ENCODE measurements around the gene EXOG. TPM values are rescaled to one million over a fixed set of nuclear protein-coding genes. Genes with fewer than 3 reads are reported as not detected.

Gene EXOG
- total RNA-seq, 1 experiment from 2014 or later: 13.7 TPM

DNA sequence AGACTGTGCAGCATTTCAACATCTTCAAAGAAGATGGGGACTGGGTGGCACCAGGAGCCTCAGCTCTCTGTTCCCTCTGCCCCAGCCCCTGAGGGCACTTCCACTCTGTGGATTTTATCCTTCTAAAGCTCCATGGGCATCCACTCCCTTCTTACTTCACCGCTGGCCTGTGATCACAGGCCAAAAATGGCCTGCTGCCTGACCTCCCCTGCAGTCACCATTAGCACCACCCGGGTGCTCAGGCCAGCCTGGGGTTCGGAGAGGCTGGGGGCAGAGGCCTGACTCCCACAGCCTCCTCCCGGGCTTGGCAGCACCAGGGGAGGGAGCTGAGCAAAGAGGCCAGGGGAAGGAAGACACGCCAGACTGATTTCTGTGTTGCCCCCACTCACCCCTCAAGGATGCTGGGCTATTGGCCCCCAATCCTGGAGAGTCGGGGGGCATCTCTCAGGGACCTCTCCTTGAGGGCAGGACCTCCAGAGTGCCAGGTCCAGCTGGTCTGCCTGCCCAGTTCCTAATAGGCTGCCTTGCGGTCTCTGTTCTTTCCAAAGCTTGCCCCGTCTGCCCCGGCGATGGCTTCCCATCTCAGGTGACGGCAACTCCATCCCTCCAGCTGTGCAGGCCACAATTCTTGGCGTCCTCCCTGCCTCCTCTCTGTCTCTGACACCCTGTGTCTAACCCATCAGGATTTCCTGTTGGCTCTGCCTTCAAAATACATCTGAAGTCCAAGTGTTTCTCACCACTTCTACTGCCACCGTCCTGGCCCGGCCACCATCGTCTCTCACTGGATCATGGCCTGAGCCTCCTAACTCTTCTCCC, 67.1 kb downstream of the EXOG start:
- ChIA-PET POLR2A (no interaction called here), CTCF (no interaction called here)
- Mint-ChIP-seq H3K27me3 (ENCODE audit: low read depth) (no peaks in the 10 kb centered on the region; the same call in 1 of the 2 replicates), H3K9me3 (peaks cover 5% of the 10 kb centered on the region; the same call in 1 of the 2 replicates), H3K4me1 (no peaks in the 10 kb centered on the region), H3K36me3 (peaks cover 2% of the 10 kb centered on the region; the same call in 1 of the 2 replicates), H3K4me3 (no peak overlapping the region), H3K27ac (no peak overlapping the region)
- DNase-seq (ENCODE audit: low spot score): no peak
- no peak for ATAC-seq
- TF ChIP-seq, protein P1, sequence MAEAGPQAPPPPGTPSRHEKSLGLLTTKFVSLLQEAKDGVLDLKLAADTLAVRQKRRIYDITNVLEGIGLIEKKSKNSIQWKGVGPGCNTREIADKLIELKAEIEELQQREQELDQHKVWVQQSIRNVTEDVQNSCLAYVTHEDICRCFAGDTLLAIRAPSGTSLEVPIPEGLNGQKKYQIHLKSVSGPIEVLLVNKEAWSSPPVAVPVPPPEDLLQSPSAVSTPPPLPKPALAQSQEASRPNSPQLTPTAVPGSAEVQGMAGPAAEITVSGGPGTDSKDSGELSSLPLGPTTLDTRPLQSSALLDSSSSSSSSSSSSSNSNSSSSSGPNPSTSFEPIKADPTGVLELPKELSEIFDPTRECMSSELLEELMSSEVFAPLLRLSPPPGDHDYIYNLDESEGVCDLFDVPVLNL (CRISPR knock-in tag; IDR thresholded peaks at IDR 0.05; ENCODE audit: borderline replicate concordance, low read depth): no peak
- TF ChIP-seq ZNF317 (CRISPR knock-in tag; IDR thresholded peaks at IDR 0.05; ENCODE audit: borderline replicate concordance, low read depth) (no peak), ZNF263 (CRISPR knock-in tag; IDR thresholded peaks at IDR 0.05; ENCODE audit: low read depth) (no peak), CREB1 (CRISPR knock-in tag; IDR thresholded peaks at IDR 0.05) (no peak), SMAD4 (CRISPR knock-in tag; IDR thresholded peaks at IDR 0.05) (no peak), RORB (CRISPR knock-in tag; IDR thresholded peaks at IDR 0.05) (no peak), JAZF1 (CRISPR knock-in tag; IDR thresholded peaks at IDR 0.05) (no peak), TCF7 (CRISPR knock-in tag; IDR thresholded peaks at IDR 0.05; ENCODE audit: low read depth) (no peak)
- TF ChIP-seq, protein P2, sequence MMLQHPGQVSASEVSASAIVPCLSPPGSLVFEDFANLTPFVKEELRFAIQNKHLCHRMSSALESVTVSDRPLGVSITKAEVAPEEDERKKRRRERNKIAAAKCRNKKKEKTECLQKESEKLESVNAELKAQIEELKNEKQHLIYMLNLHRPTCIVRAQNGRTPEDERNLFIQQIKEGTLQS (CRISPR knock-in tag; conservative IDR thresholded peaks at IDR 0.05): no peak
- TF ChIP-seq, protein P3, sequence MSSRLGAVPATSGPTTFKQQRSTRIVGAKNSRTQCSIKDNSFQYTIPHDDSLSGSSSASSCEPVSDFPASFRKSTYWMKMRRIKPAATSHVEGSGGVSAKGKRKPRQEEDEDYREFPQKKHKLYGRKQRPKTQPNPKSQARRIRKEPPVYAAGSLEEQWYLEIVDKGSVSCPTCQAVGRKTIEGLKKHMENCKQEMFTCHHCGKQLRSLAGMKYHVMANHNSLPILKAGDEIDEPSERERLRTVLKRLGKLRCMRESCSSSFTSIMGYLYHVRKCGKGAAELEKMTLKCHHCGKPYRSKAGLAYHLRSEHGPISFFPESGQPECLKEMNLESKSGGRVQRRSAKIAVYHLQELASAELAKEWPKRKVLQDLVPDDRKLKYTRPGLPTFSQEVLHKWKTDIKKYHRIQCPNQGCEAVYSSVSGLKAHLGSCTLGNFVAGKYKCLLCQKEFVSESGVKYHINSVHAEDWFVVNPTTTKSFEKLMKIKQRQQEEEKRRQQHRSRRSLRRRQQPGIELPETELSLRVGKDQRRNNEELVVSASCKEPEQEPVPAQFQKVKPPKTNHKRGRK (CRISPR knock-in tag; IDR thresholded peaks at IDR 0.05; ENCODE audit: borderline replicate concordance): no peak
- TF ChIP-seq, protein P4, sequence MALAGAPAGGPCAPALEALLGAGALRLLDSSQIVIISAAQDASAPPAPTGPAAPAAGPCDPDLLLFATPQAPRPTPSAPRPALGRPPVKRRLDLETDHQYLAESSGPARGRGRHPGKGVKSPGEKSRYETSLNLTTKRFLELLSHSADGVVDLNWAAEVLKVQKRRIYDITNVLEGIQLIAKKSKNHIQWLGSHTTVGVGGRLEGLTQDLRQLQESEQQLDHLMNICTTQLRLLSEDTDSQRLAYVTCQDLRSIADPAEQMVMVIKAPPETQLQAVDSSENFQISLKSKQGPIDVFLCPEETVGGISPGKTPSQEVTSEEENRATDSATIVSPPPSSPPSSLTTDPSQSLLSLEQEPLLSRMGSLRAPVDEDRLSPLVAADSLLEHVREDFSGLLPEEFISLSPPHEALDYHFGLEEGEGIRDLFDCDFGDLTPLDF (CRISPR knock-in tag; IDR thresholded peaks at IDR 0.05): no peak

DNA sequence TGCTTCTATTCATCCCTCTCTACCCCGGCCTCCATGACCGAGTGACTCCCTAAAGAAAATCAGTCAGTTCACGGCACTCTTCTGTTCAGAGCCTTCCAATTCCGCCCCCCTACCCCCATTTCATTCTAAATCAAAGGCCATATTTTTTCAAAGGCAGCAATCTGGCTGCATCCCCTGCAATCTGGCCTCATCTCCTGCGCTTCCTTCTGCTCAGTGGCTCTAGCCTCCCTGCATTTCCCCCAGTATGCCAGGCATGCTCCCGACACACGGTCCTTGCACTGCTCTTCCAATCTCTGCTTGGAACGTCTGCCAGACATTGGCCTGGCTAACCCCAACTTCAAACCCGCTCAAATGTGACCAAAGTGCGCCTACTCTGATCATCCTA, 67.7 kb downstream of the EXOG start:
- Mint-ChIP-seq H3K27ac (no peak overlapping the region), H3K9me3 (peaks cover 5% of the 10 kb centered on the region; the same call in 1 of the 2 replicates), H3K4me3 (no peak overlapping the region), H3K4me1 (no peaks in the 10 kb centered on the region), H3K27me3 (ENCODE audit: low read depth) (no peaks in the 10 kb centered on the region; the same call in 1 of the 2 replicates), H3K36me3 (peaks cover 2% of the 10 kb centered on the region; the same call in 1 of the 2 replicates)
- no peak for DNase-seq (ENCODE audit: low spot score)
- ChIA-PET CTCF (no interaction called here), POLR2A (no interaction called here)
- ATAC-seq: no peak
- no peak for TF ChIP-seq NFE2L1 (CRISPR knock-in tag; IDR thresholded peaks at IDR 0.05)
- TF ChIP-seq, protein P2 (CRISPR knock-in tag; conservative IDR thresholded peaks at IDR 0.05): no peak
- TF ChIP-seq, protein P1 (CRISPR knock-in tag; IDR thresholded peaks at IDR 0.05; ENCODE audit: borderline replicate concordance, low read depth): no peak
- TF ChIP-seq, protein P5, sequence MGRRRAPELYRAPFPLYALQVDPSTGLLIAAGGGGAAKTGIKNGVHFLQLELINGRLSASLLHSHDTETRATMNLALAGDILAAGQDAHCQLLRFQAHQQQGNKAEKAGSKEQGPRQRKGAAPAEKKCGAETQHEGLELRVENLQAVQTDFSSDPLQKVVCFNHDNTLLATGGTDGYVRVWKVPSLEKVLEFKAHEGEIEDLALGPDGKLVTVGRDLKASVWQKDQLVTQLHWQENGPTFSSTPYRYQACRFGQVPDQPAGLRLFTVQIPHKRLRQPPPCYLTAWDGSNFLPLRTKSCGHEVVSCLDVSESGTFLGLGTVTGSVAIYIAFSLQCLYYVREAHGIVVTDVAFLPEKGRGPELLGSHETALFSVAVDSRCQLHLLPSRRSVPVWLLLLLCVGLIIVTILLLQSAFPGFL (CRISPR knock-in tag; IDR thresholded peaks at IDR 0.05; ENCODE audit: borderline replicate concordance): no peak
- no peak for TF ChIP-seq ZNF423 (CRISPR knock-in tag; IDR thresholded peaks at IDR 0.05)
- no peak for TF ChIP-seq CREB1 (CRISPR knock-in tag; IDR thresholded peaks at IDR 0.05)
- no peak for TF ChIP-seq SMAD3 (CRISPR knock-in tag; IDR thresholded peaks at IDR 0.05; ENCODE audit: borderline replicate concordance)
- no peak for TF ChIP-seq NR3C1 (CRISPR knock-in tag; conservative IDR thresholded peaks at IDR 0.05; ENCODE audit: low read depth)
- TF ChIP-seq, protein P6, sequence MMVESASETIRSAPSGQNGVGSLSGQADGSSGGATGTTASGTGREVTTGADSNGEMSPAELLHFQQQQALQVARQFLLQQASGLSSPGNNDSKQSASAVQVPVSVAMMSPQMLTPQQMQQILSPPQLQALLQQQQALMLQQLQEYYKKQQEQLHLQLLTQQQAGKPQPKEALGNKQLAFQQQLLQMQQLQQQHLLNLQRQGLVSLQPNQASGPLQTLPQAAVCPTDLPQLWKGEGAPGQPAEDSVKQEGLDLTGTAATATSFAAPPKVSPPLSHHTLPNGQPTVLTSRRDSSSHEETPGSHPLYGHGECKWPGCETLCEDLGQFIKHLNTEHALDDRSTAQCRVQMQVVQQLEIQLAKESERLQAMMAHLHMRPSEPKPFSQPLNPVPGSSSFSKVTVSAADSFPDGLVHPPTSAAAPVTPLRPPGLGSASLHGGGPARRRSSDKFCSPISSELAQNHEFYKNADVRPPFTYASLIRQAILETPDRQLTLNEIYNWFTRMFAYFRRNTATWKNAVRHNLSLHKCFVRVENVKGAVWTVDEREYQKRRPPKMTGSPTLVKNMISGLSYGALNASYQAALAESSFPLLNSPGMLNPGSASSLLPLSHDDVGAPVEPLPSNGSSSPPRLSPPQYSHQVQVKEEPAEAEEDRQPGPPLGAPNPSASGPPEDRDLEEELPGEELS (CRISPR knock-in tag; IDR thresholded peaks at IDR 0.05): no peak
- TF ChIP-seq, protein P7, sequence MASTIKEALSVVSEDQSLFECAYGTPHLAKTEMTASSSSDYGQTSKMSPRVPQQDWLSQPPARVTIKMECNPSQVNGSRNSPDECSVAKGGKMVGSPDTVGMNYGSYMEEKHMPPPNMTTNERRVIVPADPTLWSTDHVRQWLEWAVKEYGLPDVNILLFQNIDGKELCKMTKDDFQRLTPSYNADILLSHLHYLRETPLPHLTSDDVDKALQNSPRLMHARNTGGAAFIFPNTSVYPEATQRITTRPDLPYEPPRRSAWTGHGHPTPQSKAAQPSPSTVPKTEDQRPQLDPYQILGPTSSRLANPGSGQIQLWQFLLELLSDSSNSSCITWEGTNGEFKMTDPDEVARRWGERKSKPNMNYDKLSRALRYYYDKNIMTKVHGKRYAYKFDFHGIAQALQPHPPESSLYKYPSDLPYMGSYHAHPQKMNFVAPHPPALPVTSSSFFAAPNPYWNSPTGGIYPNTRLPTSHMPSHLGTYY (CRISPR knock-in tag; IDR thresholded peaks at IDR 0.05): no peak

Measured in WTC11 (cell line).